Measurements from ENCODE around the gene SVOPL.
A peak's percentile ranks its signal among the peaks of the same experiment; 100 is the strongest.
"Not testable (repeated sequence)": the region's sequence is repeated elsewhere in the genome, so short reads cannot be mapped to it uniquely, and the experiment has no call there.

SVOPL gene

GRCh38 chr7:138699661-138700060 is 1.5 kb downstream of the SVOPL start:
- DNase-seq (ENCODE audit: low spot score) = no peak

GRCh38 chr7:138698281-138698680 is 2.9 kb downstream of the SVOPL start:
- DNase-seq (ENCODE audit: low spot score) = no peak

- DNase-seq (ENCODE audit: low spot score) = no peak
These were observed 3.5 kb downstream of the SVOPL start for GRCh38 chr7:138697535-138698182.

GRCh38 chr7:138695776-138696175 is 5.4 kb downstream of the SVOPL start:
- DNase-seq (ENCODE audit: low spot score) = not testable (repeated sequence)

GRCh38 chr7:138695106-138695505 is 6.1 kb downstream of the SVOPL start:
- DNase-seq (ENCODE audit: low spot score) = no peak

- DNase-seq (ENCODE audit: low spot score) = no peak
These were observed 10.0 kb downstream of the SVOPL start for GRCh38 chr7:138691178-138691577.

GRCh38 chr7:138690495-138690894 is 10.7 kb downstream of the SVOPL start:
- DNase-seq (ENCODE audit: low spot score) = no peak

- DNase-seq (ENCODE audit: low spot score) = not testable (repeated sequence)
These were observed 13.1 kb downstream of the SVOPL start for GRCh38 chr7:138688037-138688436.

GRCh38 chr7:138684340-138684739 is 16.8 kb downstream of the SVOPL start:
- peak; percentile 17 for DNase-seq (ENCODE audit: low spot score)

GRCh38 chr7:138679793-138680192 is 21.4 kb downstream of the SVOPL start:
- no peak for DNase-seq (ENCODE audit: low spot score)

- DNase-seq (ENCODE audit: low spot score) = no peak
These were observed 30.6 kb downstream of the SVOPL start for GRCh38 chr7:138670594-138670993.

- peak; percentile 97 for DNase-seq (ENCODE audit: low spot score)
These were observed 31.8 kb downstream of the SVOPL start for GRCh38 chr7:138669364-138669763.

GRCh38 chr7:138668946-138669345 is 32.2 kb downstream of the SVOPL start:
- no peak for DNase-seq (ENCODE audit: low spot score)

- DNase-seq (ENCODE audit: low spot score) = no peak
These were observed 32.9 kb downstream of the SVOPL start for GRCh38 chr7:138668229-138668596.

- no peak for DNase-seq (ENCODE audit: low spot score)
These were observed 33.5 kb downstream of the SVOPL start for GRCh38 chr7:138667535-138668228.

- no peak for DNase-seq (ENCODE audit: low spot score)
These were observed 34.8 kb downstream of the SVOPL start for GRCh38 chr7:138666385-138666784.

- DNase-seq (ENCODE audit: low spot score) = no peak
These were observed 35.5 kb downstream of the SVOPL start for GRCh38 chr7:138665669-138666140.

GRCh38 chr7:138665249-138665648 is 35.9 kb downstream of the SVOPL start:
- no peak for DNase-seq (ENCODE audit: low spot score)

GRCh38 chr7:138663725-138664710 is 37.1 kb downstream of the SVOPL start:
- DNase-seq (ENCODE audit: low spot score) = no peak

- no peak for DNase-seq (ENCODE audit: low spot score)
These were observed 38.2 kb downstream of the SVOPL start for GRCh38 chr7:138662991-138663320.

- DNase-seq (ENCODE audit: low spot score) = no peak
These were observed 38.8 kb downstream of the SVOPL start for GRCh38 chr7:138662076-138662990.

All from SW480 (cell line).